CD8-positive, alpha-beta memory T cell (primary cell): ENCODE results near the gene TANC2. TPM values are rescaled to one million over a fixed set of nuclear protein-coding genes. Genes with fewer than 3 reads are reported as not detected.

Experiments
- CTCF ChIA-PET: fragments of 350-600 bp; sonication (Branson Sonifier 250); formaldehyde crosslinking; loops from one replicate; lab custom pipeline; 2021; ENCODE audit warnings: antibody characterized with exemption; lab: Charles Lee
- POLR2A ChIA-PET: fragments of 350-600 bp; sonication (Branson Sonifier 250); formaldehyde crosslinking; loops from one replicate; lab custom pipeline; 2021; ENCODE audit warnings: antibody characterized with exemption; lab: Charles Lee
- DNase-seq, 5 donors: peaks; one replicate each; pipeline versions ENCODE4 v3.0.0 to v3.0.0-alpha.2; 2020 to 2022; ENCODE audit warnings: mixed read lengths in 1 of 5
- H3K27ac ChIP-seq: one replicate; pipeline ENCODE4 v1.7.0; 2013; ENCODE audit warnings: low read depth, mild to moderate bottlenecking, low read length, moderate library complexity
- H3K27me3 ChIP-seq: 2 replicates; pipeline ENCODE4 v1.7.0; 2013; ENCODE audit warnings: low read length, mild to moderate bottlenecking; ENCODE audit not compliant: insufficient read depth, poor library complexity, severe bottlenecking
- H3K36me3 ChIP-seq: 2 replicates; pipeline ENCODE4 v1.7.0; 2013; ENCODE audit warnings: mild to moderate bottlenecking, low read length, moderate library complexity; ENCODE audit not compliant: insufficient read depth
- H3K4me1 ChIP-seq: 2 replicates; pipeline ENCODE4 v1.7.0; 2013; ENCODE audit warnings: mild to moderate bottlenecking, low read length, moderate library complexity; ENCODE audit not compliant: insufficient read depth
- H3K4me3 ChIP-seq: 2 replicates; pipeline ENCODE4 v1.7.0; 2013; ENCODE audit warnings: mild to moderate bottlenecking, low read length
- H3K9me3 ChIP-seq: 2 replicates; pipeline ENCODE4 v1.7.0; 2013; ENCODE audit warnings: mild to moderate bottlenecking, low read length
- H3K27ac Mint-ChIP-seq, 8 donors: one replicate each; pipeline ENCODE4 v1.8.0; 2020 to 2021; ENCODE audit warnings: mixed read lengths in 8 of 8, mild to moderate bottlenecking in 6 of 8, inconsistent platforms in 3 of 8, moderate library complexity in 3 of 8
- H3K27me3 Mint-ChIP-seq, 2 donors: one replicate each; pipeline ENCODE4 v1.8.0; 2020 to 2021; ENCODE audit warnings: mixed read lengths in 2 of 2, mild to moderate bottlenecking in 1 of 2, moderate library complexity in 1 of 2
- H3K36me3 Mint-ChIP-seq, 3 donors: one replicate each; pipeline ENCODE4 v1.8.0; 2020 to 2021; ENCODE audit warnings: mixed read lengths in 3 of 3, inconsistent platforms in 1 of 3, mild to moderate bottlenecking in 1 of 3
- H3K4me1 Mint-ChIP-seq, 3 donors: one replicate each; pipeline ENCODE4 v1.8.0; 2020 to 2021; ENCODE audit warnings: mixed read lengths in 3 of 3, inconsistent platforms in 1 of 3, mild to moderate bottlenecking in 1 of 3
- H3K4me3 Mint-ChIP-seq, 7 donors: one replicate each; pipeline ENCODE4 v1.8.0; 2020 to 2021; ENCODE audit warnings: mixed read lengths in 7 of 7, mild to moderate bottlenecking in 6 of 7, moderate library complexity in 4 of 7, inconsistent platforms in 2 of 7
- H3K9me3 Mint-ChIP-seq, 5 donors: one replicate each; pipeline ENCODE4 v1.8.0; 2020 to 2022; ENCODE audit warnings: mixed read lengths in 5 of 5, mild to moderate bottlenecking in 3 of 5, moderate library complexity in 2 of 5, inconsistent platforms in 1 of 5
- polyA plus RNA-seq: library from polyadenylated mRNA; unstranded; fragments of 300-500 nt; fragmentation: Illumina TruSeq; gene quantifications from one replicate; pipeline ENCODE4 v1.2.3, GENCODE V29; 2021
- total RNA-seq, 2 experiments: library from RNA; stranded (reverse); gene quantifications; one replicate each; pipeline ENCODE4 v1.2.3, GENCODE V29; 2021

TANC2 gene
- total and polyA plus RNA-seq, 3 experiments from 2014 or later: 3.2 to 6.8 (median 6.3) TPM

GRCh38 chr17:62995377-62995885, 29.4 kb downstream of the TANC2 start:
- Mint-ChIP-seq H3K27ac (peak overlapping the region in 1 of 8 donors; percentile 31), H3K4me3 (no peak overlapping the region), H3K36me3 (peaks cover 0 to 3% (median 2%) of the 10 kb centered on the region in 3 donors), H3K9me3 (no peaks in the 10 kb centered on the region), H3K27me3 (no peaks in the 10 kb centered on the region), H3K4me1 (peaks cover 19 to 50% (median 20%) of the 10 kb centered on the region in 3 donors)
- CTCF ChIA-PET: interaction anchor here (1.4 kb wide), 1 partner anchor 412 kb away, joined by 6 read pairs; no protein-coding TSS in a partner anchor
- no peaks in the 10 kb centered on the region for H3K4me1 ChIP-seq
- POLR2A ChIA-PET: no interaction called here
- H3K9me3 ChIP-seq: no peaks in the 10 kb centered on the region
- no peak overlapping the region for H3K4me3 ChIP-seq
- no peaks in the 10 kb centered on the region for H3K36me3 ChIP-seq
- H3K27ac ChIP-seq: no peak overlapping the region
- no peaks in the 10 kb centered on the region for H3K27me3 ChIP-seq
- DNase-seq: no peak

- Mint-ChIP-seq H3K27ac (no peak overlapping the region), H3K9me3 (no peaks in the 10 kb centered on the region), H3K36me3 (peaks cover 0 to 3% (median 2%) of the 10 kb centered on the region in 3 donors), H3K27me3 (no peaks in the 10 kb centered on the region), H3K4me1 (peaks cover 13 to 48% (median 15%) of the 10 kb centered on the region in 3 donors), H3K4me3 (no peak overlapping the region)
- Histone ChIP-seq H3K36me3 (no peaks in the 10 kb centered on the region), H3K4me3 (no peak overlapping the region), H3K27me3 (no peaks in the 10 kb centered on the region), H3K4me1 (no peaks in the 10 kb centered on the region), H3K27ac (no peak overlapping the region), H3K9me3 (no peaks in the 10 kb centered on the region)
- DNase-seq: no peak
- ChIA-PET POLR2A (no interaction called here), CTCF (no interaction called here)
Observed at GRCh38 chr17:62996221-62996620, 30.2 kb downstream of the TANC2 start.

GRCh38 chr17:62998166-62998565, 32.1 kb downstream of the TANC2 start:
- Histone ChIP-seq H3K9me3 (no peaks in the 10 kb centered on the region), H3K4me1 (no peaks in the 10 kb centered on the region), H3K27me3 (no peaks in the 10 kb centered on the region), H3K4me3 (no peak overlapping the region), H3K36me3 (no peaks in the 10 kb centered on the region), H3K27ac (no peak overlapping the region)
- H3K4me3 Mint-ChIP-seq: no peak overlapping the region
- H3K27ac Mint-ChIP-seq: no peak overlapping the region
- no peaks in the 10 kb centered on the region for H3K9me3 Mint-ChIP-seq
- peaks cover 0 to 3% (median 2%) of the 10 kb centered on the region in 3 donors for H3K36me3 Mint-ChIP-seq
- DNase-seq: no peak
- ChIA-PET CTCF (no interaction called here), POLR2A (no interaction called here)
- peaks cover 10 to 40% (median 13%) of the 10 kb centered on the region in 3 donors for H3K4me1 Mint-ChIP-seq
- no peaks in the 10 kb centered on the region for H3K27me3 Mint-ChIP-seq

- no peaks in the 10 kb centered on the region for H3K27me3 ChIP-seq
- peaks cover 8 to 44% (median 13%) of the 10 kb centered on the region in 3 donors for H3K4me1 Mint-ChIP-seq
- no peaks in the 10 kb centered on the region for H3K27me3 Mint-ChIP-seq
- no peaks in the 10 kb centered on the region for H3K36me3 ChIP-seq
- H3K4me3 Mint-ChIP-seq: no peak overlapping the region
- no peaks in the 10 kb centered on the region for H3K4me1 ChIP-seq
- CTCF ChIA-PET: no interaction called here
- no peak overlapping the region for H3K27ac Mint-ChIP-seq
- POLR2A ChIA-PET: no interaction called here
- H3K27ac ChIP-seq: no peak overlapping the region
- no peak overlapping the region for H3K4me3 ChIP-seq
- H3K9me3 Mint-ChIP-seq: no peaks in the 10 kb centered on the region
- no peaks in the 10 kb centered on the region for H3K9me3 ChIP-seq
- DNase-seq: no peak
- peaks cover 0 to 4% (median 2%) of the 10 kb centered on the region in 3 donors for H3K36me3 Mint-ChIP-seq
Observed at GRCh38 chr17:62998665-62999393, 32.8 kb downstream of the TANC2 start.

GRCh38 chr17:62999736-63000135, 33.7 kb downstream of the TANC2 start:
- H3K27me3 Mint-ChIP-seq: no peaks in the 10 kb centered on the region
- no peak overlapping the region for H3K27ac ChIP-seq
- no peak overlapping the region for H3K4me3 ChIP-seq
- no peaks in the 10 kb centered on the region for H3K9me3 ChIP-seq
- no peak overlapping the region for H3K27ac Mint-ChIP-seq
- no peaks in the 10 kb centered on the region for H3K9me3 Mint-ChIP-seq
- H3K27me3 ChIP-seq: no peaks in the 10 kb centered on the region
- peaks cover 8 to 45% (median 18%) of the 10 kb centered on the region in 3 donors for H3K4me1 Mint-ChIP-seq
- ChIA-PET POLR2A (no interaction called here), CTCF (no interaction called here)
- H3K36me3 ChIP-seq: no peaks in the 10 kb centered on the region
- H3K4me3 Mint-ChIP-seq: no peak overlapping the region
- no peak for DNase-seq
- peaks cover 0 to 4% (median 2%) of the 10 kb centered on the region in 3 donors for H3K36me3 Mint-ChIP-seq
- no peaks in the 10 kb centered on the region for H3K4me1 ChIP-seq

- Mint-ChIP-seq H3K9me3 (no peaks in the 10 kb centered on the region), H3K4me1 (peaks cover 10 to 40% (median 13%) of the 10 kb centered on the region in 3 donors), H3K27ac (peak overlapping the region in 1 of 8 donors; percentile 4), H3K36me3 (peaks cover 0 to 4% (median 2%) of the 10 kb centered on the region in 3 donors), H3K4me3 (no peak overlapping the region), H3K27me3 (no peaks in the 10 kb centered on the region)
- DNase-seq: no peak
- no peak overlapping the region for H3K4me3 ChIP-seq
- H3K27ac ChIP-seq: no peak overlapping the region
- H3K4me1 ChIP-seq: no peaks in the 10 kb centered on the region
- POLR2A ChIA-PET: no interaction called here
- no peaks in the 10 kb centered on the region for H3K9me3 ChIP-seq
- CTCF ChIA-PET: no interaction called here
- H3K27me3 ChIP-seq: no peaks in the 10 kb centered on the region
- no peaks in the 10 kb centered on the region for H3K36me3 ChIP-seq
Observed at GRCh38 chr17:63001689-63002394, 35.8 kb downstream of the TANC2 start.

- H3K27me3 Mint-ChIP-seq: no peaks in the 10 kb centered on the region
- H3K36me3 ChIP-seq: no peaks in the 10 kb centered on the region
- H3K9me3 Mint-ChIP-seq: no peaks in the 10 kb centered on the region
- no peaks in the 10 kb centered on the region for H3K27me3 ChIP-seq
- no peak overlapping the region for H3K27ac ChIP-seq
- no peaks in the 10 kb centered on the region for H3K4me1 ChIP-seq
- ChIA-PET CTCF (no interaction called here), POLR2A (no interaction called here)
- no peak overlapping the region for H3K4me3 ChIP-seq
- H3K36me3 Mint-ChIP-seq: peaks cover 0 to 4% (median 2%) of the 10 kb centered on the region in 3 donors
- DNase-seq: no peak
- no peak overlapping the region for H3K27ac Mint-ChIP-seq
- no peaks in the 10 kb centered on the region for H3K9me3 ChIP-seq
- no peak overlapping the region for H3K4me3 Mint-ChIP-seq
- peaks cover 13 to 46% (median 20%) of the 10 kb centered on the region in 3 donors for H3K4me1 Mint-ChIP-seq
Observed at GRCh38 chr17:63002625-63003024, 36.6 kb downstream of the TANC2 start.

GRCh38 chr17:63015824-63016223, 49.8 kb downstream of the TANC2 start:
- ChIA-PET CTCF (no interaction called here), POLR2A (no interaction called here)
- H3K4me1 ChIP-seq: no peaks in the 10 kb centered on the region
- no peak for DNase-seq
- no peaks in the 10 kb centered on the region for H3K27me3 ChIP-seq
- no peaks in the 10 kb centered on the region for H3K9me3 ChIP-seq
- peaks cover 4 to 23% (median 19%) of the 10 kb centered on the region in 3 donors for H3K36me3 Mint-ChIP-seq
- H3K27ac ChIP-seq: no peak overlapping the region
- no peak overlapping the region for H3K4me3 Mint-ChIP-seq
- H3K4me3 ChIP-seq: no peak overlapping the region
- H3K27me3 Mint-ChIP-seq: no peaks in the 10 kb centered on the region
- peaks cover 1 to 3% (median 2%) of the 10 kb centered on the region in 3 donors for H3K4me1 Mint-ChIP-seq
- no peak overlapping the region for H3K27ac Mint-ChIP-seq
- peaks cover 0 to 8% (median 0%) of the 10 kb centered on the region in 5 donors for H3K9me3 Mint-ChIP-seq
- no peaks in the 10 kb centered on the region for H3K36me3 ChIP-seq
